ENCODE results near the gene DGKB. TPM values are rescaled to one million over a fixed set of nuclear protein-coding genes. Genes with fewer than 3 reads are reported as not detected.

The DGKB gene
- total RNA-seq: 100 to 1,000 TPM in 1 of 5 donors, 1 to 10 TPM in 1, under 1 TPM in 1, not detected in 2; 0.89 to 260 (median 5.5) TPM
- polyA plus RNA-seq: under 1 TPM in 1 of 3 donors, not detected in 2; 0.20 TPM
- long read RNA-seq, donor 1: 0 reads
- long read RNA-seq, donor 2: 0 reads
- long read RNA-seq, donor 3: 0 reads
- long read RNA-seq, donor 4: 0 reads
- long read RNA-seq, donor 5: 0 reads
- long read RNA-seq, donor 6: 0 reads
- long read RNA-seq, donor 7: 0 reads
- long read RNA-seq, donor 8: 0 reads
- long read RNA-seq, donor 9: 0 reads
- long read RNA-seq, donor 10: 0 reads

GRCh38 chr7:14902589-14903067 is at the start of gene DGKB:
Gene DGKB (minus strand): TSS chr7:14902751.
- intact Hi-C loops (cut with DNase I; ENCODE audit: low total_unique reads): no loop called here
- Histone ChIP-seq H3K4me3 (peak within 1 kb of the TSS; percentile 22 to 39 (median 34)), H3K27ac (peak within 1 kb of the TSS in 2 of 5 donors; percentile 53 to 62), H3K9me3 (no peaks in the 10 kb centered on the region), H3K27me3 (peaks cover 0 to 5% (median 0%) of the 10 kb centered on the region in 3 donors), H3K4me1 (peaks cover 0 to 5% (median 2%) of the 10 kb centered on the region in 4 donors), H3K36me3 (no peaks in the 10 kb centered on the region)
- 1 to 10% (median 8%) methylated on average over 16 of the region's 16 CpGs for WGBS, 5 donors
- TF ChIP-seq CTCF (IDR thresholded peaks at IDR 0.05): no peak
- DNase-seq: peak in 1 of 2 donors; percentile 70

DNA sequence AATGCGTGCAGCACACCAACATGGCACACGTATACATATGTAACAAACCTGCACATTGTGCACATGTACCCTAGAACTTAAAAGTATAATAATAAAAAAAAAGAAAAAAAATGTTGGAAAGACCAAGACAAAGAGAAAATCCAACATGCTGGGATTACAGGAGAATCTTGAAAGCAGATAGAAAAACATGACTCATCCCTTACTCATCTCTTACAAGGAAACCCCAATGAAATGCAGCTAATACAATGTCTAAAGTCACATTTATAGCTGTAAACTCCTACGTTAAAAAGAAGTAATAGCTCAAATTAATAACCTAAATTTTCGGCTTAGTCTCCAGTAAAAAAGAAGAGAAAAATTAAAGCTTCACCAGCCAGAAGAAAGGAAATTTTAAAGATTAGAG is 47.5 kb upstream of the DGKB start:
- H3K4me3 ChIP-seq: no peak overlapping the region
- H3K4me1 ChIP-seq: no peaks in the 10 kb centered on the region
- no peaks in the 10 kb centered on the region for H3K9me3 ChIP-seq
- intact Hi-C loops (cut with DNase I; ENCODE audit: low total_unique reads): no loop called here
- 73 to 92% (median 89%) methylated on average over 4 of the region's 4 CpGs for WGBS, 5 donors
- no peak for DNase-seq
- TF ChIP-seq POLR2A (IDR thresholded peaks at IDR 0.05): no peak
- no peak for TF ChIP-seq EP300 (IDR thresholded peaks at IDR 0.05)
- no peak for TF ChIP-seq CTCF (IDR thresholded peaks at IDR 0.05)
- no peak for TF ChIP-seq POLR2AphosphoS5 (IDR thresholded peaks at IDR 0.05)
- no peaks in the 10 kb centered on the region for H3K27me3 ChIP-seq
- no peak overlapping the region for H3K27ac ChIP-seq
- H3K36me3 ChIP-seq: no peaks in the 10 kb centered on the region

DNA sequence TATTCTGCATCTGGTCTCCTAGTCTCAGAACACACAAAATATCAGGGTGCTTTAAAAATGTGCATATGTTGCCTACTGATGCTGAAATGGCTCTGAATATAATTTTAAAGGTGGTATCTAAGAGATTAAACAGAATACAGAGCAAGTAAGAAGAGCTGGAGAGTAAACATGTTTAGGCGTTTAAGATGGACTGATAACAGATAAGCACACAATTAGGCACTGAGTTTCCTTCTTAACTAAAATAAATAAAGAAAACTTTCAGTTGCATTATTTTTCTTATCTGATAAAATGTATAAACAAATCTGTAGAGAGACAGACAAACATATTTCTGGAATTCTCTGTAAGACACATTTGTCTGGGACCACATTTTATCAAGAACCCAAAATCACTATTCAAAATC is 35.6 kb upstream of the DGKB start:
- Histone ChIP-seq H3K4me1 (no peaks in the 10 kb centered on the region), H3K4me3 (no peak overlapping the region), H3K9me3 (no peaks in the 10 kb centered on the region), H3K27ac (no peak overlapping the region), H3K27me3 (no peaks in the 10 kb centered on the region), H3K36me3 (no peaks in the 10 kb centered on the region)
- DNase-seq: no peak
- no peak for TF ChIP-seq CTCF (IDR thresholded peaks at IDR 0.05)
- TF ChIP-seq POLR2A (IDR thresholded peaks at IDR 0.05): no peak
- TF ChIP-seq EP300 (IDR thresholded peaks at IDR 0.05): no peak
- TF ChIP-seq POLR2AphosphoS5 (IDR thresholded peaks at IDR 0.05): no peak
- 14 to 52% (median 25%) methylated on average over 1 of the region's 1 CpG for WGBS, 5 donors
- intact Hi-C loops (cut with DNase I; ENCODE audit: low total_unique reads): no loop called here

DNA sequence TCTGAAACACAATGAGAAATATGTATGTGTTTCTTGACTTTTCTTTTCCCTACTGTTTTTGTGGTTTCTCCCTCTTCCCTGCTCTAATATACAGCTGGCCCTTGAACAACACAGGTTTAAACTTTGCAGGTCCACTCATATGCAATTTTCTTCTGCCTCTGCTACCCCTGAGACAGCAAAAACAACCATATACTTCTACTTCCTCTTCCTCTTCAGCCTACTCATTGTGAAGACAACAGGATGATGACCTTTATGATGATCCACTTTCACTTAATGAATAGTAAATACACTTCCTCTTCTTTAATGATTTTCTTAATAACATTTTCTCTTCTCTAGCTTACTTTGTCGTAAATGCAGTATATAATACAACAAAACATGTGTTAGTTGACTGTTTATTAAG is 35.0 kb upstream of the DGKB start:
- no peaks in the 10 kb centered on the region for H3K9me3 ChIP-seq
- H3K4me1 ChIP-seq: no peaks in the 10 kb centered on the region
- intact Hi-C loops (cut with DNase I; ENCODE audit: low total_unique reads): no loop called here
- WGBS, 5 donors: 52 to 73% (median 54%) methylated on average over 1 of the region's 1 CpG
- TF ChIP-seq EP300 (IDR thresholded peaks at IDR 0.05): no peak
- no peak for TF ChIP-seq POLR2A (IDR thresholded peaks at IDR 0.05)
- no peak for TF ChIP-seq CTCF (IDR thresholded peaks at IDR 0.05)
- no peak for TF ChIP-seq POLR2AphosphoS5 (IDR thresholded peaks at IDR 0.05)
- H3K4me3 ChIP-seq: no peak overlapping the region
- no peaks in the 10 kb centered on the region for H3K36me3 ChIP-seq
- no peaks in the 10 kb centered on the region for H3K27me3 ChIP-seq
- no peak overlapping the region for H3K27ac ChIP-seq
- no peak for DNase-seq

Measured in stomach (tissue), 19 donors.